ENCODE measurements around the gene PPIL6.

Gene PPIL6

GRCh38 chr6:109411034-109411433, 29.4 kb downstream of the PPIL6 start:
- TF ChIP-seq SIN3A (IDR thresholded peaks at IDR 0.05; ENCODE audit: borderline replicate concordance, insufficient read depth, low read length) (no peak), TAF1 (IDR thresholded peaks at IDR 0.05; ENCODE audit: borderline replicate concordance, insufficient read depth, low read length) (no peak), POLR2AphosphoS5 (IDR thresholded peaks at IDR 0.05; ENCODE audit: low read depth, low read length) (no peak), FOXP2 (optimal IDR thresholded peaks at IDR 0.05; ENCODE audit: borderline replicate concordance, extremely low read depth, extremely low read length, insufficient read depth) (no peak), REST (IDR thresholded peaks at IDR 0.05; ENCODE audit: insufficient read depth in 1 of 2, low read depth in 2 of 2, low read length in 2 of 2) (no peak)

DNA sequence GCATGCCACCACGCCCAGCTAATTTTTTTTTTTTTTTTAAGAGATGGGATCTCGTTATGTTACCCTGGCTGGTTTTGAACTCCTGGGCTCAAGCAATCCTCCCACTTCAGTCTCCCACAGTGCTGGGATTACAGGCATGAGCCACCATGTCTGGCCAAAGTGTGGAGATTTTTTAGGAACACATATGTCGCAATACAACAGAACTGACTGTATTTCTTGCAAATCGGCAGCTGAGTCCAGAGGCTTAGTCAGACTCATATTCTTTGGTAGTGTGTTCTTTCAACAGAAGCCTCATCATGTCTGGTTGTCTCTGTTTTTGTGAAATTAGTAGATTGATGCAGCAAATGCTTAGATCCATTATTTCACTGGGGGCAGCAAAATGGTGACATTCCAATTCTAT, 34.2 kb downstream of the PPIL6 start:
- no peak for TF ChIP-seq POLR2AphosphoS5 (IDR thresholded peaks at IDR 0.05; ENCODE audit: low read depth, low read length)
- no peak for TF ChIP-seq TAF1 (IDR thresholded peaks at IDR 0.05; ENCODE audit: borderline replicate concordance, insufficient read depth, low read length)
- no peak for TF ChIP-seq FOXP2 (optimal IDR thresholded peaks at IDR 0.05; ENCODE audit: borderline replicate concordance, extremely low read depth, extremely low read length, insufficient read depth)
- no peak for TF ChIP-seq REST (IDR thresholded peaks at IDR 0.05; ENCODE audit: insufficient read depth in 1 of 2, low read depth in 2 of 2, low read length in 2 of 2)
- TF ChIP-seq SIN3A (IDR thresholded peaks at IDR 0.05; ENCODE audit: borderline replicate concordance, insufficient read depth, low read length), result no peak

DNA sequence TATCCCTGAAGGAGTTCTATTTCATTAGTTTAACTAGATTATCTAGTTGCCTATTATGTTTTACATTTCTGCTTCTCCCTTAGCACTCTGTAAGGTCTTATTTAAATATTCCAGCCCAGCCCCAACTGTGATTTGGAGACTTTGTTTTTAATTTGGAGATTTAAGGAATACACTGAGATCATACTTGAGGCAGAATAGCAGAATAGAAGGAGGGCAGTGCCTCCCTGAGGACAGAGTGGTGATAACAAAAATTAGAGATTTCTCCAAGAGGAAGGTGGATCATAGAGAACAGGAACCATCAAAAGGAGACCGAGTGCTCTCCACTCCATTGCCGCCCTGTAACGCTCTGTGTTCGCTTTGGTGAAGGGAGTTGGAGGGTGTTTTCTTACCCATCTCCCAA, 43.4 kb downstream of the PPIL6 start:
- no peak for TF ChIP-seq REST (IDR thresholded peaks at IDR 0.05; ENCODE audit: insufficient read depth in 1 of 2, low read depth in 2 of 2, low read length in 2 of 2)
- TF ChIP-seq TAF1 (IDR thresholded peaks at IDR 0.05; ENCODE audit: borderline replicate concordance, insufficient read depth, low read length), result no peak
- no peak for TF ChIP-seq FOXP2 (optimal IDR thresholded peaks at IDR 0.05; ENCODE audit: borderline replicate concordance, extremely low read depth, extremely low read length, insufficient read depth)
- TF ChIP-seq POLR2AphosphoS5 (IDR thresholded peaks at IDR 0.05; ENCODE audit: low read depth, low read length), result no peak
- TF ChIP-seq SIN3A (IDR thresholded peaks at IDR 0.05; ENCODE audit: borderline replicate concordance, insufficient read depth, low read length), result no peak

DNA sequence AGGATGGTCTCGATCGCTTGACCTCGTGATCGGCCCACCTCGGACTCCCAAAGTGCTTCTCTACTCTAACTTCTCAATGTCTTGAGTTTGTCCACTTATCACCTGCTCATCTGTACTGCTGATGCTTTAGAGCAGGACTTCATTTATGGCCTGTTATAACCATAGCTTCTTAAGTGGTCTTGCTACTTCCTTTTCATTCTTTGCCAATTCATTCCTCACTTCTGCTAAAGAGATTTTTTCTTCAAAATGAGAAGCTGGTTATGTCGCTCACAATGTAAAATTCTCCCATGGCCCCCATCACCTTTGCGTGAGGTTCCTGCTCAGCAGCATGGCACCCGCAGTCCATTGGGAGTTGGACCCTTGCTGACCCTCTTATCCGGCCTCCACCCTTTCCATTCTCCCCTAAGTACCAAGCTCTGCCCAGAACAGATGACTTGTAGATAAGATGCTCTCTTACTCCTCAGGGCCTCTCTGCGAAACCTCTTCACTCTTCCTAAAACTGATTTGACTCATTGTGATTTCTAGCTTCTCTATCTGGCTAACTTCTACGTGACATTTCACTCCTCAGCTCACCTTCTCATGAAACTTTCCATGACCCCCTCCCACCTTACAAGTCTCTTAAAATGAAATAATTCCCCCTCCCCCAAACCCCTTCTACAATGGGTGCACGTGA, 44.2 kb downstream of the PPIL6 start:
- TF ChIP-seq REST (IDR thresholded peaks at IDR 0.05; ENCODE audit: insufficient read depth in 1 of 2, low read depth in 2 of 2, low read length in 2 of 2), result no peak
- TF ChIP-seq SIN3A (IDR thresholded peaks at IDR 0.05; ENCODE audit: borderline replicate concordance, insufficient read depth, low read length), result no peak
- no peak for TF ChIP-seq TAF1 (IDR thresholded peaks at IDR 0.05; ENCODE audit: borderline replicate concordance, insufficient read depth, low read length)
- no peak for TF ChIP-seq FOXP2 (optimal IDR thresholded peaks at IDR 0.05; ENCODE audit: borderline replicate concordance, extremely low read depth, extremely low read length, insufficient read depth)
- no peak for TF ChIP-seq POLR2AphosphoS5 (IDR thresholded peaks at IDR 0.05; ENCODE audit: low read depth, low read length)
